IMR-90 (cell line): Measurements from ENCODE around the gene SH2D6.

Source experiments
- BHLHE40 ChIP-seq: fragments of 150-350 bp; IDR thresholded peaks from 2 replicates; pipeline ENCODE4 v1.6.1; 2016; ENCODE audit warnings: mild to moderate bottlenecking, low read depth, low read length
- CHD1 ChIP-seq: IDR thresholded peaks from 2 replicates; pipeline ENCODE4 v1.6.1; 2012; ENCODE audit warnings: low read depth, low read length, improper control_type of control experiment
- CTCF ChIP-seq: conservative IDR thresholded peaks from 2 replicates; pipeline ENCODE4 v1.5.1; 2012; ENCODE audit warnings: mild to moderate bottlenecking, low read depth, low read length, improper control_type of control experiment
- MXI1 ChIP-seq: IDR thresholded peaks from 2 replicates; pipeline ENCODE4 v1.6.1; 2012; ENCODE audit warnings: low read depth, mild to moderate bottlenecking, low read length, moderate library complexity, borderline replicate concordance
- NFE2L2 ChIP-seq: fragments of 150-350 bp; IDR thresholded peaks from 2 replicates; pipeline ENCODE4 v1.6.1; 2016; ENCODE audit warnings: low read depth, mild to moderate bottlenecking, low read length
- POLR2A ChIP-seq: IDR thresholded peaks from 2 replicates; pipeline ENCODE4 v1.6.1; 2012; ENCODE audit warnings: mild to moderate bottlenecking, low read depth, low read length
- RAD21 ChIP-seq: IDR thresholded peaks from 2 replicates; pipeline ENCODE4 v1.6.1; 2012; ENCODE audit warnings: low read length, improper control_type of control experiment
- RCOR1 ChIP-seq: IDR thresholded peaks from 2 replicates; pipeline ENCODE4 v1.6.1; 2012; ENCODE audit warnings: mild to moderate bottlenecking, low read length, improper control_type of control experiment; ENCODE audit not compliant: insufficient replicate concordance
- RFX5 ChIP-seq: IDR thresholded peaks from 2 replicates; pipeline ENCODE4 v1.8.0; 2012; ENCODE audit warnings: low read depth, mild to moderate bottlenecking, low read length, moderate library complexity
- SMC3 ChIP-seq: fragments of 150-350 bp; IDR thresholded peaks from 2 replicates; pipeline ENCODE4 v1.6.1; 2016; ENCODE audit warnings: low read depth, mild to moderate bottlenecking, antibody characterized with exemption, low read length, moderate library complexity
- TF ChIP-seq, protein P1 (sequence below): fragments of 150-350 bp; IDR thresholded peaks from 2 replicates; pipeline ENCODE4 v1.6.1; 2016; ENCODE audit warnings: low read depth, mild to moderate bottlenecking, low read length, moderate library complexity, borderline replicate concordance
- TF ChIP-seq, protein P2 (sequence below): fragments of 150-350 bp; IDR thresholded peaks from 2 replicates; pipeline ENCODE4 v1.6.1; 2017; ENCODE audit warnings: mild to moderate bottlenecking, antibody characterized with exemption, low read length, low read depth

DNA sequence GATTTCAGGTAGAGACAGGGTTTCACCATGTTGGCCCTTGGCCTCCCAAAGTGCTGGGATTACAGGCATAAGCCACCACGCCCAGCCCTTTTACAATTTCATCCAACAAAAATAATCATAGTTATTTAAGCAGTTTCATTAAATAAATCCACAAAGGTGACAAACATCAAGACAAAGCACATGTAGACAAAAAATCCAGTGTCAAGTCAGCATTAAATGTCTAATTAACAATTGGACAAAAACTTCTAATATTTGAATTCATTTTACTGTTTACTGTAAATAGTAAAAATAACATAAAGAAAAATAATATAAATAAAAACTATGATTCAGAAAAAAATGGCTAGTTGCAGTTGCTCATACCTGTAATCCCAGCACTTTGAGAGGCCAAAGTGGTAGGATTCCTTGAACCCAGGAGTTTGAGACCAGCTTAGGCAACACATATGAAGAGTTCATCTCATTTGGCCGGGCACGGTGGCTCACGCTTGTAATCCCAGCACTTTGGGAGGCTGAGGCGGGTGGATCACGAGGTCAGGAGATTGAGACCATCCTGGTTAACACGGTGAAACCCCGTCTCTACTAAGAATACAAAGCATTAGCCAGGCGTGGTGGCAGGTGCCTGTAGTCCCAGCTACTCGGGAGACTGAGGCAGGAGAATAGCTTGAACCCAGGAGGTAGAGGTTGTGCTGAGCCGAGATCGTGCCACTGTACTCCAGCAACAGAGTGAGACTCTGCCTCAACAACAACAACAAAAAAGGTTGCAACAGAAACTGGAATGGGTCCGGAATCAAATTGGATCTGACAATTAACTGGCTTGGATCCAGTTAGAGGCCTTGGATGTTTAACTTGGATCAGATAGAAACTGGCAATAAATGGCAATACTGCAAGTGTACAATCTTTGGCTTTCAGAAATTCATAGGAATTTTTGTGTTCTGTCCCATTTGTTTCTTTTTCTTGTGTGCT lies 63.6 kb downstream of the SH2D6 start:
- TF ChIP-seq CTCF, result no peak
- no peak for TF ChIP-seq CHD1
- no peak for TF ChIP-seq SMC3
- no peak for TF ChIP-seq NFE2L2
- TF ChIP-seq BHLHE40, result no peak
- no peak for TF ChIP-seq POLR2A
- TF ChIP-seq RCOR1, result no peak
- TF ChIP-seq, protein P1, sequence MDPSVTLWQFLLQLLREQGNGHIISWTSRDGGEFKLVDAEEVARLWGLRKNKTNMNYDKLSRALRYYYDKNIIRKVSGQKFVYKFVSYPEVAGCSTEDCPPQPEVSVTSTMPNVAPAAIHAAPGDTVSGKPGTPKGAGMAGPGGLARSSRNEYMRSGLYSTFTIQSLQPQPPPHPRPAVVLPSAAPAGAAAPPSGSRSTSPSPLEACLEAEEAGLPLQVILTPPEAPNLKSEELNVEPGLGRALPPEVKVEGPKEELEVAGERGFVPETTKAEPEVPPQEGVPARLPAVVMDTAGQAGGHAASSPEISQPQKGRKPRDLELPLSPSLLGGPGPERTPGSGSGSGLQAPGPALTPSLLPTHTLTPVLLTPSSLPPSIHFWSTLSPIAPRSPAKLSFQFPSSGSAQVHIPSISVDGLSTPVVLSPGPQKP, result no peak
- no peak for TF ChIP-seq RAD21
- TF ChIP-seq MXI1, result no peak
- no peak for TF ChIP-seq RFX5
- TF ChIP-seq, protein P2, sequence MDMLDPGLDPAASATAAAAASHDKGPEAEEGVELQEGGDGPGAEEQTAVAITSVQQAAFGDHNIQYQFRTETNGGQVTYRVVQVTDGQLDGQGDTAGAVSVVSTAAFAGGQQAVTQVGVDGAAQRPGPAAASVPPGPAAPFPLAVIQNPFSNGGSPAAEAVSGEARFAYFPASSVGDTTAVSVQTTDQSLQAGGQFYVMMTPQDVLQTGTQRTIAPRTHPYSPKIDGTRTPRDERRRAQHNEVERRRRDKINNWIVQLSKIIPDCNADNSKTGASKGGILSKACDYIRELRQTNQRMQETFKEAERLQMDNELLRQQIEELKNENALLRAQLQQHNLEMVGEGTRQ, result no peak
